Left kidney (tissue), 2 donors: ENCODE results near the gene RHO. TPM values are rescaled to one million over a fixed set of nuclear protein-coding genes. Genes with fewer than 3 reads are reported as not detected.
A peak's percentile ranks its signal among the peaks of the same experiment; 100 is the strongest.

Experiments used
- DNase-seq: peaks from one replicate; pipeline ENCODE4 v3.0.0-alpha.2; 2013
- polyA plus RNA-seq: library from polyadenylated mRNA; unstranded; fragments of 120-200 nt; gene quantifications from one replicate; pipeline ENCODE4 v1.2.1, GENCODE V29; 2013; ENCODE audit not compliant: insufficient read length

Gene RHO
- polyA plus RNA-seq, 1 donor = 0.13 TPM

DNA sequence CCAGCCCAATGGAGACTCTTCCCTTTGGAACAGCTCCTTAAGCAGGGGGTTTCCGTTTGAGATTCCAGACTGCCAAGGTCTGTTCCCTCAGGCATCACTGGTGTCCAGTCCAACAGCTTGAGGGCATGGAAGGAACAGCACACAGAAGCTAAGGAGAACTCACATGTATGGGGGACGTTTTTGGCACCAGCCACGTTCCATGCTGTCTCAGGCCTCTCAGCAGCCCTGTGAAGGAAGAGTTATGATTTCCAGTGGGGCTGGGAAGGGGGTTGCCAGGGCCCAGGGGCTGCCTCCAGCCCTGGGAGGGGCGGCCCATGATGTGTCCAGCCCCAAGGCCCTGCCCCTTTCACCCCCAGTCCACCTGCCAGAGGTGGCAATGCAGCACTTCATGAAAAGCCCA, 7.5 kb upstream of the RHO start:
- no peak for DNase-seq

DNA sequence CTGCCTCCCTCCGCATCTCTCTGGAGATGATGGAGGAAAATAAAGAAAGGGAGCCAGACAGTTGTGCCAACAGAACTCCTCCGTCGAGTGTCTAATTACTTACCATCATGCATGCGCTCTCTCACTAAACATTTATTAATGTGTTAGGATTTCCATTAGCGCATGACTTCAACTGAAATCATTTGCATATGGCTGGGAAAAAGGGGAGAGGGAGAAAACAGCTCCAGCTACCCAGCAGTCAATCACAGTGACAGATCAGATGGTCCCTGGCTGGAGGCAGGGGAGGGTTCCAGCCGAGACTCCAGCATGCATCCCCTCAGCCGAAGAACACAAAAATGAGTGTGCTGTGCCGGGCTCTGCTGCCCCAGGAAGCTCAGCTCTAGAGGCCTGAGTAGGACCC, 6.8 kb upstream of the RHO start:
- DNase-seq = no peak

DNA sequence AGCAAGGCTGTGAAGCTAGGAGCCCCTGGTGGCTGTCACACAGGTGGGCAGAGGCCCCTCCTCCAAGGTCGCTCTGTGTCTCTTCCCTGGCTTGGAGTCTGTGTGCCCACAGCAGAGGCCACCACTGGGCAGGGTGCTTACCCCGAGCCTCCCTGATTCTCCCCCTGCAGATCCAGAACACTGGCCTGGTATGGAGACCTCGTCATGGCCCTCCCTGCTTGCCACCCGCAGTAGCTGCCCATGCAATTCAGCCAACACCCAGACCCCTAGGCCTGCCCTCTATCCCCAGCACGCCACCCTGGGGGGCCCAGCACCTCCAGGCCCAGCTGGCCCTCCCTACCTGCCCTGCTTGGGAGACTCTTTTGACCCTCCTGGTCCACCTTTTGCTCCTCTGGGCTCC, 5.5 kb upstream of the RHO start:
- no peak for DNase-seq

DNA sequence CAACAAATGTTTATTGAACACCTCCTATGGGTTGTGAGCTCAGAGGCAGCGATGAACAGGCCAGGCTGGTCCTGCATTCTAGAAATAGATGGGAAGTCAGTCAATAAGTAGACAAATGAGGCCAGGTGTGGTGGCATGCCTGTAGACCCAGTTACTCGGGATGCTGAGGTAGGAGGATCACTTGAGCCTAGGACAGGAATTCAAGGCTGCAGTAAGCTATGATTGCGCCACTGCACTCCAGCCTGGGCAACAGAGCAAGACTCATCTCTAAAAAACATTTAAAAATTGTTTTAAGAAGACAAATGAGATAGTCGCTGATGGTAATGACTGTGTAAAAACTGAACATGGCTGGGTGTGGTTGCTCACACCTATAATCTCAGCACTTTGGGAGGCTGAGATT, 4.4 kb upstream of the RHO start:
- no peak for DNase-seq

DNA sequence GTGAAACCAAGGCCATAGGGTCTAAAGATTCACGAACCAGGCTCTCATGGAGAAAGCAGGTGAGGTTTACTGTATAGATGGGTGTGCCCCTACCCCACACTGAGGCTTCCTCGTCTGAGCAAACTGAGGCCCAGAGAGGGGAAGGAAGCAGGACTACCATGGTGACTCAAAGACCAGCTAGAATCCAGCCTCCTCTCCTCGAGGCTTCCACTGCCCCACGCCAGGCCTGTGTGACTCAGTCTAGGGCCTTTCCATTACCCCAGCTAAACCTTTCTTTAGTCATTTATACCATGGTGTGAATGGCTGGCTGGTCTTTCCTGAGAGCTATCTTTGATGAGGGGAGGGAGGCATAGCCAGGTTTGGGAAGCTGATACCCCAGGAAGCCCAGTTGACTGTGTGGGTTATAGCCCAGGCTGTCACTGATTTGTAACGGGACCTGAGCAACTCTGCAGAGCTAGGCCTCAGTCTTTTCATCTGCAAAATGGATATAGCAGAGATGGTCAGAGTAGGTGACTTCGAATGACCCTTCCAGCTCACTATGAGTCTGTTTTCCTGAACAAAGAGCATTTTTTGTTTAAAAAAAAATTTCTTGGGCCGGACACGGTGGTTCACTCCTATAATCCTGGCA, 3.0 kb upstream of the RHO start:
- no peak for DNase-seq

DNA sequence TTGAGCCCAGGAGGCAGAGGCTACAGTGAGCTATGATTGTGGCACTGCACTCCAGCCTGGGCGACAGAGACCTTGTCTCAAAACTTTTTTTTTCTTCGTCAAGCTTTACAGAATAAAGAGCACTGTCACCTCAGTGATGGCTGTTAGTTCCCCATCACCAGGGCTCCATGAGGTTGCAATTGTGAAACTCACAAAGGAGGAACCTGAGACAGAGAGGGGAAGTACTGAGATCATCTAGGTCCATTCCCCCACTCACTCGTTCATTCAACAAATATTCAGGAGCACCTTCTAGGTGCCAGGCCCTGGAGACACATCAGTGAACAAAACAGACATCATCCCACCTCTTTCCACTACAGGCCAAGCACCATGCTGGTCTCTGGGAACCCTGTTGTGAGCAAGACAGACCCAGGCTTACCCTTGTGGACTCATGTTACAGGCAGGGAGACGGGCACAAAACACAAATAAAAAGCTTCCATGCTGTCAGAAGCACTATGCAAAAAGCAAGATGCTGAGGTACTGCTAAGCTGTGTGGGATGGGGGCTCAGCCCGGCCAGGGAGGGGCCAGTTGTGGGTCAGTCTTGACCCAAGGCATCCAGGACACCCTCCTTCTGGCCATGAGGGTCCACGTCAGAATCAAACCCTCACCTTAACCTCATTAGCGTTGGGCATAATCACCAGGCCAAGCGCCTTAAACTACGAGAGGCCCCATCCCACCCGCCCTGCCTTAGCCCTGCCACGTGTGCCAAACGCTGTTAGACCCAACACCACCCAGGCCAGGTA, 2.1 kb upstream of the RHO start:
- DNase-seq = no peak

DNA sequence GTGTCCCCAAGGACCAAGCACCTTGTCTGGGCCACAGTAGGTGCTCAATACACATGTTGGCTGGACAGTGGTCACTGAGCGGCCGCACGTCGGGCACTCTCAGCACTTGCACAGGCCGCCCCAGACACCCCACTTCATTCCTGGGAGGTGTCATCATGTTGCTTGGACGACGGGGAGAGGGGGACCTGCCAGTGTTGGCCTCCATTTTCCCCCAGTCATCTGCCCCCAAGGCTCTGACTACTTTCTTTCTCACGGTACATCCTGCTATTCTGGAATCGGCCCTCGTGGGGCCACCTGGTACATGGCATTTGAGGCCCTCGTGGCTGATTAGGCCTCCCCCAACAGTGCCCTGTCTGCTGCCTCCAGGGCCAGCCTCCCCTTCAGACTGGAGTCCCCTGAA, 1.2 kb upstream of the RHO start:
- DNase-seq = no peak

DNA sequence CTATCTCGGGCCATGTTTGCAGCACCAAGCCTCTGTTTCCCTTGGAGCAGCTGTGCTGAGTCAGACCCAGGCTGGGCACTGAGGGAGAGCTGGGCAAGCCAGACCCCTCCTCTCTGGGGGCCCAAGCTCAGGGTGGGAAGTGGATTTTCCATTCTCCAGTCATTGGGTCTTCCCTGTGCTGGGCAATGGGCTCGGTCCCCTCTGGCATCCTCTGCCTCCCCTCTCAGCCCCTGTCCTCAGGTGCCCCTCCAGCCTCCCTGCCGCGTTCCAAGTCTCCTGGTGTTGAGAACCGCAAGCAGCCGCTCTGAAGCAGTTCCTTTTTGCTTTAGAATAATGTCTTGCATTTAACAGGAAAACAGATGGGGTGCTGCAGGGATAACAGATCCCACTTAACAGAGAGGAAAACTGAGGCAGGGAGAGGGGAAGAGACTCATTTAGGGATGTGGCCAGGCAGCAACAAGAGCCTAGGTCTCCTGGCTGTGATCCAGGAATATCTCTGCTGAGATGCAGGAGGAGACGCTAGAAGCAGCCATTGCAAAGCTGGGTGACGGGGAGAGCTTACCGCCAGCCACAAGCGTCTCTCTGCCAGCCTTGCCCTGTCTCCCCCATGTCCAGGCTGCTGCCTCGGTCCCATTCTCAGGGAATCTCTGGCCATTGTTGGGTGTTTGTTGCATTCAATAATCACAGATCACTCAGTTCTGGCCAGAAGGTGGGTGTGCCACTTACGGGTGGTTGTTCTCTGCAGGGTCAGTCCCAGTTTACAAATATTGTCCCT, 1.2 kb downstream of the RHO start:
- DNase-seq = no peak

DNA sequence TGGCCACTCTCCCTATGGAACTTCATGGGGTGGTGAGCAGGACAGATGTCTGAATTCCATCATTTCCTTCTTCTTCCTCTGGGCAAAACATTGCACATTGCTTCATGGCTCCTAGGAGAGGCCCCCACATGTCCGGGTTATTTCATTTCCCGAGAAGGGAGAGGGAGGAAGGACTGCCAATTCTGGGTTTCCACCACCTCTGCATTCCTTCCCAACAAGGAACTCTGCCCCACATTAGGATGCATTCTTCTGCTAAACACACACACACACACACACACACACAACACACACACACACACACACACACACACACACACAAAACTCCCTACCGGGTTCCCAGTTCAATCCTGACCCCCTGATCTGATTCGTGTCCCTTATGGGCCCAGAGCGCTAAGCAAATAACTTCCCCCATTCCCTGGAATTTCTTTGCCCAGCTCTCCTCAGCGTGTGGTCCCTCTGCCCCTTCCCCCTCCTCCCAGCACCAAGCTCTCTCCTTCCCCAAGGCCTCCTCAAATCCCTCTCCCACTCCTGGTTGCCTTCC, 1.9 kb downstream of the RHO start:
- no peak for DNase-seq

DNA sequence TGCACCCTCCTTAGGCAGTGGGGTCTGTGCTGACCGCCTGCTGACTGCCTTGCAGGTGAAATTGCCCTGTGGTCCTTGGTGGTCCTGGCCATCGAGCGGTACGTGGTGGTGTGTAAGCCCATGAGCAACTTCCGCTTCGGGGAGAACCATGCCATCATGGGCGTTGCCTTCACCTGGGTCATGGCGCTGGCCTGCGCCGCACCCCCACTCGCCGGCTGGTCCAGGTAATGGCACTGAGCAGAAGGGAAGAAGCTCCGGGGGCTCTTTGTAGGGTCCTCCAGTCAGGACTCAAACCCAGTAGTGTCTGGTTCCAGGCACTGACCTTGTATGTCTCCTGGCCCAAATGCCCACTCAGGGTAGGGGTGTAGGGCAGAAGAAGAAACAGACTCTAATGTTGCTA, 2.4 kb downstream of the RHO start:
- no peak for DNase-seq

DNA sequence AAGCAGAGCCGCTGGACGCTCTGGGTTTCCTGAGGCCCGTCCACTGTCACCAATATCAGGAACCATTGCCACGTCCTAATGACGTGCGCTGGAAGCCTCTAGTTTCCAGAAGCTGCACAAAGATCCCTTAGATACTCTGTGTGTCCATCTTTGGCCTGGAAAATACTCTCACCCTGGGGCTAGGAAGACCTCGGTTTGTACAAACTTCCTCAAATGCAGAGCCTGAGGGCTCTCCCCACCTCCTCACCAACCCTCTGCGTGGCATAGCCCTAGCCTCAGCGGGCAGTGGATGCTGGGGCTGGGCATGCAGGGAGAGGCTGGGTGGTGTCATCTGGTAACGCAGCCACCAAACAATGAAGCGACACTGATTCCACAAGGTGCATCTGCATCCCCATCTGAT, 3.3 kb downstream of the RHO start:
- DNase-seq = no peak

DNA sequence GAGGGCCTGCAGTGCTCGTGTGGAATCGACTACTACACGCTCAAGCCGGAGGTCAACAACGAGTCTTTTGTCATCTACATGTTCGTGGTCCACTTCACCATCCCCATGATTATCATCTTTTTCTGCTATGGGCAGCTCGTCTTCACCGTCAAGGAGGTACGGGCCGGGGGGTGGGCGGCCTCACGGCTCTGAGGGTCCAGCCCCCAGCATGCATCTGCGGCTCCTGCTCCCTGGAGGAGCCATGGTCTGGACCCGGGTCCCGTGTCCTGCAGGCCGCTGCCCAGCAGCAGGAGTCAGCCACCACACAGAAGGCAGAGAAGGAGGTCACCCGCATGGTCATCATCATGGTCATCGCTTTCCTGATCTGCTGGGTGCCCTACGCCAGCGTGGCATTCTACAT, 3.8 kb downstream of the RHO start:
- DNase-seq = no peak

DNA sequence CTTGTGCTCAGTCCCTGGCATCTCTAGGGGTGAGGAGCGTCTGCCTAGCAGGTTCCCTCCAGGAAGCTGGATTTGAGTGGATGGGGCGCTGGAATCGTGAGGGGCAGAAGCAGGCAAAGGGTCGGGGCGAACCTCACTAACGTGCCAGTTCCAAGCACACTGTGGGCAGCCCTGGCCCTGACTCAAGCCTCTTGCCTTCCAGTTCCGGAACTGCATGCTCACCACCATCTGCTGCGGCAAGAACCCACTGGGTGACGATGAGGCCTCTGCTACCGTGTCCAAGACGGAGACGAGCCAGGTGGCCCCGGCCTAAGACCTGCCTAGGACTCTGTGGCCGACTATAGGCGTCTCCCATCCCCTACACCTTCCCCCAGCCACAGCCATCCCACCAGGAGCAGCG, 5.0 kb downstream of the RHO start:
- no peak for DNase-seq

DNA sequence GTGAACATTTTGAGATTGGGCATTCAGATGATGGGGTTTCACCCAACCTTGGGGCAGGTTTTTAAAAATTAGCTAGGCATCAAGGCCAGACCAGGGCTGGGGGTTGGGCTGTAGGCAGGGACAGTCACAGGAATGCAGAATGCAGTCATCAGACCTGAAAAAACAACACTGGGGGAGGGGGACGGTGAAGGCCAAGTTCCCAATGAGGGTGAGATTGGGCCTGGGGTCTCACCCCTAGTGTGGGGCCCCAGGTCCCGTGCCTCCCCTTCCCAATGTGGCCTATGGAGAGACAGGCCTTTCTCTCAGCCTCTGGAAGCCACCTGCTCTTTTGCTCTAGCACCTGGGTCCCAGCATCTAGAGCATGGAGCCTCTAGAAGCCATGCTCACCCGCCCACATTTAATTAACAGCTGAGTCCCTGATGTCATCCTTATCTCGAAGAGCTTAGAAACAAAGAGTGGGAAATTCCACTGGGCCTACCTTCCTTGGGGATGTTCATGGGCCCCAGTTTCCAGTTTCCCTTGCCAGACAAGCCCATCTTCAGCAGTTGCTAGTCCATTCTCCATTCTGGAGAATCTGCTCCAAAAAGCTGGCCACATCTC, 6.1 kb downstream of the RHO start:
- DNase-seq = peak; percentile 53

DNA sequence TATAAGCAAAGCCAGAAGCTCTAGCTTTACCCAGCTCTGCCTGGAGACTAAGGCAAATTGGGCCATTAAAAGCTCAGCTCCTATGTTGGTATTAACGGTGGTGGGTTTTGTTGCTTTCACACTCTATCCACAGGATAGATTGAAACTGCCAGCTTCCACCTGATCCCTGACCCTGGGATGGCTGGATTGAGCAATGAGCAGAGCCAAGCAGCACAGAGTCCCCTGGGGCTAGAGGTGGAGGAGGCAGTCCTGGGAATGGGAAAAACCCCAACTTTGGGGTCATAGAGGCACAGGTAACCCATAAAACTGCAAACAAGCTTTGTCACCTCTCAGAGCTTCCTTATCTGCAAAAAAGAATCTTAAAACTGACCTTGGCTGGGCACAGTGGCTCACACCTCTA, 6.6 kb downstream of the RHO start:
- no peak for DNase-seq

DNA sequence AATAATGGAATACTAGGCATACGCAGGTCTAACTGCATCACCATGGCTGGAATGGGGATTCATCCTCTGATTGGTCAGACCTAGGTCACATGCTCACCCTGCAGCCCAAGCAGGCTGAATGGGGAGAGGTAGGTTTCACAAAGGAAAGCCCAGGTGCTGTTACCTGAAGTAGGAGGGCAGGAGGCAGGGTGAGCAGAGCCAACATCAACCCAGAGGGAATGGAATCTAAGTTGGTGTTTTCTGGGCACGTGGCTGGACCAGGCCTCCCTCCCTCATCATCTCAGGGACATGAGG, 7.9 kb downstream of the RHO start:
- no peak for DNase-seq

DNA sequence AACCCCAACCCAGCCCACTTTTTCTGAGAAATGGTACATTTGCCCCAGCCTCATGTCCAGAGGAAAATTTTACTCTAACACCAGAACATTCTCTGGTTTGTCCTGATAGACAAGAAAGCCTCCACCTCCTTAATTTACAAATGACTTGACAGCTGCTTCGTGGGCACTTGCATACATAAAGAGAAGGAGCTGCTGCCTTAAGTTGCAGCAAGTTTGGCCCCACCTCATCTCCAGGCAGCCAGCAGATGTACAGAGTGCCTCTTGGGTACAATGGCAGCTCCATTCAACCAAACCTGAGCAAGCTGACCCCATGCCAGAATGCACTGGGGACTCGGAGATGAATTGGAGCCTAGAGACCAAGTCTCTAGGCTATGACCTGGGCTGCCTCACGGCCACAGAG, 8.4 kb downstream of the RHO start:
- no peak for DNase-seq

DNA sequence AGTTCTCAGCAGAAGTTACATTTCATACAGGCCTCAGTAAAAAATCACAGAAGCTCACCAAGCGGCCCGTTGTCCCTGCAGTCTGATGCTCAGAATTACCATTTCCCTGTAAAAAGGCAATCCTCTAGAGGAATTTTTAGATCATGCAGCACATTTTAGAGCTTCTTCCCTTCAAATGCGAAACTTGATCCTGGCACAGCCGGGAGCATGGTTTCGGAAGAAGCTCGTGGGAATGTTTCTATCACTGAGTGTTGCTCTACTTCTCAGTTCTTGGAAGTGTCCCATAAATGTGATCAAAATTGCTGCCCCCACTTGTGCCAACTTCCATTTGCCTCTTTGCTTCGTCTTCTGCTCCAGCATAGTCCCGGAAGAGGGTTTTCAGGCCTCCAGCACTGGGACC, 10.8 kb downstream of the RHO start:
- DNase-seq = no peak

DNA sequence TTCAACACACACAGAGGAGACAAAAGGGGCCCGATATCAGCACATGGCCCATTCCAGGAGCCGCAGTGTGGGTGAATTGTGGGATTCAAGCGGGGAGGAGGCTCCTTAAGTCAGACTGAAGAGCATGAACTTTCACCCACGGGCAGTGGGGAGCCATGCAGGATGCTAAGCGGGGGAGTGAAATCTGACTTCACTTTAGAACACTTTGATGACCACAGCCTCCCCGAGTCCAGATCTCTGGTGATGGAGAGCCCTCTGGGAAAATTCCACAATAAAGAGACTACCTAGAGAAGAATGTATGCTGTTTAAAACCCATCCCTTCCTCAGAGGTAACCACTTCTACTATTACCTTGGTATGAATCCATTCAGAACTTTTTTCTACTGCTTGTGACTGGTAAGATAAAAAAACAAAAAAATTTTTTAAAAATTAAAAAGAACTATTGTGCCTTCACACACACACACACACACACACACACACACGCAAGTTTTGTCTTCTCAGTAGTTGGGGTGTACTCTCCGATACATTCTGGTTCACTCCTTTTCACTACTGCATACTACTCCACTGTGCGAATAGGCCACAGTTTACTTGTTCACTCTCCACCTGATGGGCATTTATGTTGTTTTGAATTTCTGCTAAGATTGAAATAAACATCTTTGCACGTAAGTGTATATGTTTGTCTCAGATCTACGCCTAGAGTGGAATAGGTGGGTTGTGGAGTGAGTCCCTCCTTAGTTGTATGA, 12.5 kb downstream of the RHO start:
- no peak for DNase-seq

DNA sequence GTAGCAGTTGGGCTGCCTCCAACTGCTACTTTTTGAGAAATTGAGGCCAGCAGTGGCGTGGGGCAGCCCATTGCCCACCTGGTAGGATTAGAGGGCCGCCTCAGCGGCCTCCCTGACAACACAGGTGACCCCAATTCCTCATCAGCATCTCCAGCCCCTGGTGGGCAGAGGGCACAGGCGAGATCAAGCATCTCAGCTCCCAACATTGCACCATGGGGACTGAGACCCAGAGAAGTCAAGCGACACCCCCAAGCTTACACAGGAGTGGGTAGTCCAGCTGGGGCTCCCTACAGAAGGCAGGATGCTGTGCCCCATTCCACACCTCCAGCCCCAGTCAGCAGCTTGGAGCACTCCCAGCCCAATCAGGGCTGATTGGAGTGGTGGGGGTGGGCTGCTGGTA, 14.3 kb downstream of the RHO start:
- no peak for DNase-seq

DNA sequence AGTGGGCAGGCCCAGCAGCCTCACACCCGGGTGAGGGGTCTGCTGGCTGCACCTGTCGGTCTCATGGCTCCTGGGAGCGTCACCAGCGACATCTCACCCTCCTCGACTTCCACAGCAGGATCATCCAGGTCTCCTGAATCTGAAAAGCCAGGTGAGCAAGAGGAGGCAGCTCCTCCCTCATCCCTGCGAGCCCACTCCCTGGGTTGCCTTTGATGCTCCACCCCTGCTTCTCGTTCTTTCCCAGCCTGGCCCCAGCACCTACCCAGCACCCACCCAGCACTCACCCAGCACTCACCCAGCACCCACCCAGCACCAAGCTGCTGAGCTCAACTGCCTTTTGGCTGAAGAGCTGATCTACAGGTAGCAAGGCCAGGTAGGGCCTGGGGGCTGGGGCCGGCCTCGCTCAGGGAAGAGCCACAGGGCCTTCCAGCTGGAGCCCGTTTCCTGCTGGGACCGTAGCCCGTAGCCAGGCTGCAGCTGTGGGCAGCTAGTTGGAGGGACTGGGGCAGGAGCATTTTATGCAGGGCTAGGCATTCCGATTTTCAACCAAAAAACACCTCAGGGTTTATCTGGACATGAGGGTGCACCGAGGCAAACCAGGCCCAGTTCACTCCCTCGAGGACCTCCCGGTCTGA, 14.8 kb downstream of the RHO start, which contains the start of gene H1-8:
TSS of gene H1-8 (plus strand) at position 20 of the 635 bp plus-strand sequence. CDS start at position 64, 44 bp downstream.
- no peak for DNase-seq

DNA sequence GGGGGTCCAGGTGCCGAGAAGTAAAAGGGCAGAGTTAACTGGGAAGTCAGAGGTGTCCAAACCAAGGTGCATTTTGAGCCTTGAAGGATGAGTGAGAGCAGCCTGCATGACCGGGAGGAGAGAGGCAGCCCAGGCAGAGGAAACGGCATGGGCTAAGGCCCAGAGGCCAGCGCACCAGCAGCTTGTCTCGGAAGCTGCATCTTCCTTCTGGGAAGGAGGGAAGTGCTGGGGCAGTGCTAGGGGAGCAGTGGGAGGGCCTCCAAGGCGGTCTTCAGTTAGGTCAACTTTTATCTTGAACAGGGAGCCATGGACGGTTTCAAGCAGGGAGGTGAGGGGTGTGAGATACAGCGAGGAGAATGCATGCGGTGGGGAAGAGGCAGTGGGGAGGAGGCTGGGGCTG, 15.6 kb downstream of the RHO start:
- no peak for DNase-seq
